ENCODE measurements around the gene DFFA. TPM values are rescaled to one million over a fixed set of nuclear protein-coding genes. Genes with fewer than 3 reads are reported as not detected.

Gene DFFA
- polyA plus RNA-seq, 1 experiment: 33.6 TPM

DNA sequence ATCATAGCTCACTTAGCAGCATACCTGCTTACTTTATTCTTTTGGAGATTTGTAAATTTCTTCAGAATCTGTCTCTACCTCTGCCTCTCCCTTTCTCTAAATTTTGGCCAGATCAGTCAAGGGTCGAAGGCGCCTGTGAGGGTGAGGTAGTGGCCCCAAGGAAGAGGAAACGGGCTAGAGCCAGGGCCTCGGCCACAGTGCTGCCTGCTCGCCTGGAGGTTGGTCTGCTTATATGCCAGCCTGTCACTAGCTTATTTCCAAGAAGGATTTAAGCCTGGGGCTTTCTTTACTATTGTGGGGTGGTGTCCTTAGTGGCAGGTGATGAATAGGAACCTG is 22.1 kb upstream of the DFFA start:
- TF ChIP-seq, protein P1, sequence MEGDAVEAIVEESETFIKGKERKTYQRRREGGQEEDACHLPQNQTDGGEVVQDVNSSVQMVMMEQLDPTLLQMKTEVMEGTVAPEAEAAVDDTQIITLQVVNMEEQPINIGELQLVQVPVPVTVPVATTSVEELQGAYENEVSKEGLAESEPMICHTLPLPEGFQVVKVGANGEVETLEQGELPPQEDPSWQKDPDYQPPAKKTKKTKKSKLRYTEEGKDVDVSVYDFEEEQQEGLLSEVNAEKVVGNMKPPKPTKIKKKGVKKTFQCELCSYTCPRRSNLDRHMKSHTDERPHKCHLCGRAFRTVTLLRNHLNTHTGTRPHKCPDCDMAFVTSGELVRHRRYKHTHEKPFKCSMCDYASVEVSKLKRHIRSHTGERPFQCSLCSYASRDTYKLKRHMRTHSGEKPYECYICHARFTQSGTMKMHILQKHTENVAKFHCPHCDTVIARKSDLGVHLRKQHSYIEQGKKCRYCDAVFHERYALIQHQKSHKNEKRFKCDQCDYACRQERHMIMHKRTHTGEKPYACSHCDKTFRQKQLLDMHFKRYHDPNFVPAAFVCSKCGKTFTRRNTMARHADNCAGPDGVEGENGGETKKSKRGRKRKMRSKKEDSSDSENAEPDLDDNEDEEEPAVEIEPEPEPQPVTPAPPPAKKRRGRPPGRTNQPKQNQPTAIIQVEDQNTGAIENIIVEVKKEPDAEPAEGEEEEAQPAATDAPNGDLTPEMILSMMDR (IDR thresholded peaks at IDR 0.05; ENCODE audit: low read depth, low read length): no peak
- Histone ChIP-seq H3K27me3 (ENCODE audit: control insufficient read depth, insufficient read depth, low read length) (no peaks in the 10 kb centered on the region), H3K27ac (ENCODE audit: low read depth, low read length) (no peak overlapping the region), H3K4me3 (ENCODE audit: low read depth, low read length) (no peak overlapping the region), H3K9me3 (ENCODE audit: control insufficient read depth, insufficient read depth, low read length) (no peaks in the 10 kb centered on the region)
- ChIA-PET CTCF (interaction anchor here (0.6 to 7.5 kb wide), 38 partner anchors 9 to 543 kb away, joined by 3 to 98 read pairs (median 6); partner anchors contain the start of gene CENPS), POLR2A (interaction anchor here (1.4 kb wide), 1 partner anchor 64 kb away, joined by 7 read pairs; the partner anchor contains the start of gene CENPS)
- DNase-seq (ENCODE audit: low read depth, low spot score): no peak

DNA sequence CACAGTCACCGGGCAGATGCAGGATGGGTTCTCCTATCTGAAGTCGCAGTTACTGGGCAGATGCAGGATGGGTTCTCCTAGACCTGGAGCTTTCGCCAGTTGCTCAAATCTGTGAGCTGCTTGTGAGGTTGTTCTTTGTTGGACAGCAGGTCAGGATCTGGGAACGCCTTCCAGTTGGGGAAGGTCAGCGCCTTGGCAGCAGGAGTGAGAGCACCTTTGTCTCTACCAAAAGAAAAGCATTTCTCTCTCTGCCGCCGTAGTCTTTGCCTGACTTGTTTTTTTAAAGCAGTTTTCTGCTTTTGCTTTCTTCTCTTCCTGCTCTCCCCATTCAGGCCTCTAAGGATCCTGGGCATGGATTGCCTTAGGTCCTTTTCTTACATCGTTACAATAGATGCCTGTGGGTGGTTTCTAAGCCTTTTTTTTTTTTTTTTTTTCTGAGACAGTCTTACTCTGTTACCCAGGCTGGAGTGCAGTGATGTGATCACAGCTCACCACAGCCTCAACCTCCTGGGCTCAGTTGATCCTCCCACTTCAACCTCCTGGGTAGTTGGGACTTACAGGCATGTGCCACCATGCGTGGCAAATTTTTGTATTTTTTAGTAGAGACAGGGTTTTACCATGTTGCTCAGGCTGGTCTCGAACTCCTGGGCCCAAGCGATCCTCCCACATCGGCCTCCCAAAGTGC is 18.1 kb upstream of the DFFA start:
- Histone ChIP-seq H3K4me3 (ENCODE audit: low read depth, low read length) (no peak overlapping the region), H3K27ac (ENCODE audit: low read depth, low read length) (no peak overlapping the region), H3K27me3 (ENCODE audit: control insufficient read depth, insufficient read depth, low read length) (no peaks in the 10 kb centered on the region), H3K9me3 (ENCODE audit: control insufficient read depth, insufficient read depth, low read length) (0 out of 2 replicates have a peak, but pooled peaks cover 4% of the 10 kb centered on the region)
- CTCF ChIA-PET: interaction anchor here (0.6 to 7.5 kb wide), 3 partner anchors 16 to 1426 kb away, joined by 7 to 89 read pairs (median 9); no protein-coding TSS in a partner anchor
- TF ChIP-seq, protein P1 (IDR thresholded peaks at IDR 0.05; ENCODE audit: low read depth, low read length): no peak
- no peak for DNase-seq (ENCODE audit: low read depth, low spot score)
- POLR2A ChIA-PET: no interaction called here

DNA sequence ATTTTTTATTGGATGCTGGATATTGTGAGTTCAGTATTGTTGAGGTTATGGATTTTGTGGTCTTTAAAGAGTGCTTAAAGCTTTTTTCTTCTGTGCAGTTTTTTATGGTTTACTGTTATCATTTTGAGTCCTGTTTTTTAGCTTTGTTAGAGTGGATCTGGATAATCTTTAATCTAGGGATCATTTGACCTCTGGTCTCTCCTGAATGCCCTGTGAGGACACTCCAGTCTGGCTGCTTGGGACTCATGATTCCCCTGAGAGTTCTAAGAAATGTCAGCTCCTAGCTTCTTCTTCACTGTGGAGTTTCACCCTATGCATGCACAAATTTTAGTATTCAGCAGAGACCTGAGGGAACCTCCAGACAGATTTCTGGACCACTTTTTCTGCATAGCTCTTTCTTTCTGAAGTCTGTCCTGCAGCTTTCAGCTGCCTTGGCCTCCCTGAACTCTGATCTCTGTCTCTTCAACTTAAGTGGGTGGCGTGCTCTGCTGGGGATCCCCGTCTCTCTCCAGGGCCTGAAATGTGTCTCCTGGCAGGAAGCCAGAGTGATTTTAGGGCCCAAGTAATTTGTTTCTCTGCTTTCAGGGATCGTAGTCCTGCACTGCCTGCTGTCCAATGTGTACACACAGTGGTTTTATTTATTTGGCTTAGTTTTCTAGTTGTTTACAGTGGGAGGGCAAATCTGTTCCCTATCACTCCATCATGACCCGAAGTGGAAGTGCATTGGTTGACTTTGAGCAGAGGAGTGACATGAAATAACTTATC is 17.1 kb upstream of the DFFA start:
- ChIA-PET CTCF (interaction anchor here (1.9 kb wide), 1 partner anchor 112 kb away, joined by 9 read pairs; no protein-coding TSS in a partner anchor), POLR2A (interaction anchor here (0.6 kb wide), 1 partner anchor 22 kb away, joined by 5 read pairs; no protein-coding TSS in a partner anchor)
- TF ChIP-seq, protein P1 (IDR thresholded peaks at IDR 0.05; ENCODE audit: low read depth, low read length): no peak
- Histone ChIP-seq H3K27ac (ENCODE audit: low read depth, low read length) (no peak overlapping the region), H3K27me3 (ENCODE audit: control insufficient read depth, insufficient read depth, low read length) (no peaks in the 10 kb centered on the region), H3K4me3 (ENCODE audit: low read depth, low read length) (no peak overlapping the region), H3K9me3 (ENCODE audit: control insufficient read depth, insufficient read depth, low read length) (0 out of 2 replicates have a peak, but pooled peaks cover 4% of the 10 kb centered on the region)
- DNase-seq (ENCODE audit: low read depth, low spot score): no peak

DNA sequence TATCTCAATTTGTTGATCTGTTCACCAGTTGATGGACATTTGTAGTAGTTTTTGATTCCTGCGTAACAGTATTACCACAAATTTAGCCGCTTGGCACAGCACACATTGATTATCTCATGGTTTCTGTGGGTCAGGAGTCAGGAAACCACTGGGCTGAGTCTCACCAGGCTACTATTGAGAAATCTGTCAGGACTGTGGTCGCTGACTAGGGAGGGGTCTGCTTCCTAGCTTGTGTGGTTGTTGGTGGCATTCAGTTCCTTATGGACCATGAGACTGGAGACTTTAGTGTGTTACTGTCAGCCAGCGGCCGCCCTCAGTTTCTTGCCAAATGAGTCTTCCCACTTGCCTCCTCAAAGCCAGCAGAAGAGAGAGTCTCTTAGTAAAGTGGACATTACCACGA is 12.2 kb upstream of the DFFA start:
- TF ChIP-seq, protein P1 (IDR thresholded peaks at IDR 0.05; ENCODE audit: low read depth, low read length): no peak
- CTCF ChIA-PET: interaction anchor here (2.6 kb wide), 1 partner anchor 10 kb away, joined by 32 read pairs; no protein-coding TSS in a partner anchor
- no peak overlapping the region for H3K4me3 ChIP-seq (ENCODE audit: low read depth, low read length)
- DNase-seq (ENCODE audit: low read depth, low spot score): no peak
- no peaks in the 10 kb centered on the region for H3K27me3 ChIP-seq (ENCODE audit: control insufficient read depth, insufficient read depth, low read length)
- 0 out of 2 replicates have a peak, but pooled peaks cover 4% of the 10 kb centered on the region for H3K9me3 ChIP-seq (ENCODE audit: control insufficient read depth, insufficient read depth, low read length)
- H3K27ac ChIP-seq (ENCODE audit: low read depth, low read length): peak overlapping the region; percentile 21
- POLR2A ChIA-PET: no interaction called here
